ENCODE data around the gene FOXE3. TPM values are rescaled to one million over a fixed set of nuclear protein-coding genes. Genes with fewer than 3 reads are reported as not detected.

FOXE3 gene
- total RNA-seq, 1 donor from 2014 or later, result not detected

GRCh38 chr1:47409311-47410067 lies 6.6 kb upstream of the FOXE3 start:
- POLR2A ChIA-PET, result no interaction called here
- no peak for TF ChIP-seq CTCF (IDR thresholded peaks at IDR 0.05)
- no peaks in the 10 kb centered on the region for H3K36me3 Mint-ChIP-seq (ENCODE audit: low read depth)
- CTCF ChIA-PET, result no interaction called here
- H3K4me1 Mint-ChIP-seq, result no peaks in the 10 kb centered on the region
- H3K4me3 Mint-ChIP-seq, result no peak overlapping the region
- no peak for DNase-seq
- intact Hi-C loops (cut with micrococcal nuclease), result no loop called here
- no peaks in the 10 kb centered on the region for H3K9me3 Mint-ChIP-seq
- ATAC-seq (ENCODE audit: low read depth), result no peak
- H3K27ac Mint-ChIP-seq, result no peak overlapping the region
- peaks cover 25% of the 10 kb centered on the region for H3K27me3 Mint-ChIP-seq

- no peak for ATAC-seq (ENCODE audit: low read depth)
- DNase-seq, result no peak
- intact Hi-C loops (cut with micrococcal nuclease), result no loop called here
- no peaks in the 10 kb centered on the region for H3K9me3 Mint-ChIP-seq
- ChIA-PET POLR2A (no interaction called here), CTCF (no interaction called here)
- H3K4me3 Mint-ChIP-seq, result no peak overlapping the region
- peaks cover 27% of the 10 kb centered on the region for H3K27me3 Mint-ChIP-seq
- no peaks in the 10 kb centered on the region for H3K36me3 Mint-ChIP-seq (ENCODE audit: low read depth)
- H3K4me1 Mint-ChIP-seq, result no peaks in the 10 kb centered on the region
- H3K27ac Mint-ChIP-seq, result no peak overlapping the region
- no peak for TF ChIP-seq CTCF (IDR thresholded peaks at IDR 0.05)
These were observed 6.0 kb upstream of the FOXE3 start for GRCh38 chr1:47410068-47410455.

DNA sequence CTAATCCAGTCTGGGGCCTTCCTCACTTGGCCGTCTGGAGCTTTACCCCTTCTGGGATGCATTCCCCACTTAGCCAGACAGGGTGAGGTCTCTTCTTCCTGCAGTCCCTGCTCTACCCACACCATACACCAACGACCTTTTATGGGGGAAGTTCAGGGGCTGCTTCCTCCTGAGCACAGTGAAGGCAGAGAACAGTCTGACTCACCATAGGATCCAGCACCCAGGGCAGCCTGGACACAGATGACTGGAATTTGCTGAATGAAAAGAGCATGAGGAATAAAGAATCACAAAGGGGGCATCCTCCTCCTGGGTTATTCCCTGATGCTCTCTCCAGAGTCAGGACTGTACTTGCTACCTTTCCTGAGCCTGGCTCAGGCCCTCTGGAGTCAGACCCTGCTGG lies 4.6 kb upstream of the FOXE3 start:
- peaks cover under 1% of the 10 kb centered on the region for H3K4me1 Mint-ChIP-seq
- intact Hi-C loops (cut with micrococcal nuclease), result no loop called here
- ATAC-seq (ENCODE audit: low read depth) (no peak), DNase-seq (no peak)
- CTCF ChIA-PET, result no interaction called here
- POLR2A ChIA-PET, result no interaction called here
- H3K27ac Mint-ChIP-seq, result no peak overlapping the region
- no peaks in the 10 kb centered on the region for H3K36me3 Mint-ChIP-seq (ENCODE audit: low read depth)
- no peak for TF ChIP-seq CTCF (IDR thresholded peaks at IDR 0.05)
- peaks cover 29% of the 10 kb centered on the region for H3K27me3 Mint-ChIP-seq
- H3K9me3 Mint-ChIP-seq, result no peaks in the 10 kb centered on the region
- H3K4me3 Mint-ChIP-seq, result no peak overlapping the region

GRCh38 chr1:47412437-47412836 lies 3.6 kb upstream of the FOXE3 start:
- Mint-ChIP-seq H3K27ac (no peak overlapping the region), H3K4me1 (peaks cover 5% of the 10 kb centered on the region), H3K36me3 (ENCODE audit: low read depth) (no peaks in the 10 kb centered on the region), H3K9me3 (no peaks in the 10 kb centered on the region), H3K4me3 (no peak overlapping the region), H3K27me3 (peaks cover 34% of the 10 kb centered on the region)
- intact Hi-C loops (cut with micrococcal nuclease), result no loop called here
- TF ChIP-seq CTCF (IDR thresholded peaks at IDR 0.05), result no peak
- ChIA-PET CTCF (no interaction called here), POLR2A (no interaction called here)
- ATAC-seq (ENCODE audit: low read depth), result no peak
- no peak for DNase-seq

- no peak overlapping the region for H3K27ac Mint-ChIP-seq
- no peaks in the 10 kb centered on the region for H3K36me3 Mint-ChIP-seq (ENCODE audit: low read depth)
- peaks cover 7% of the 10 kb centered on the region for H3K4me1 Mint-ChIP-seq
- intact Hi-C loops (cut with micrococcal nuclease), result no loop called here
- no peak for TF ChIP-seq CTCF (IDR thresholded peaks at IDR 0.05)
- DNase-seq (no peak), ATAC-seq (ENCODE audit: low read depth) (no peak)
- H3K4me3 Mint-ChIP-seq, result no peak overlapping the region
- ChIA-PET CTCF (no interaction called here), POLR2A (no interaction called here)
- peaks cover 65% of the 10 kb centered on the region for H3K27me3 Mint-ChIP-seq
- no peaks in the 10 kb centered on the region for H3K9me3 Mint-ChIP-seq
These were observed 459 bp downstream of the FOXE3 start for GRCh38 chr1:47416319-47417169.

Data from activated B cell treated with CpG ODN at 0.5 μM for 24 hours (primary cell).